Stimulated activated CD8-positive, alpha-beta memory T cell treated with anti-CD3 and anti-CD28 coated beads, Interleukin-4, amount 100 ng/mL, for 4 hours (primary cell): ENCODE results near the gene TSPOAP1.

Experiments used
- DNase-seq, 2 donors: peaks; one replicate each; pipeline ENCODE4 v3.0.0-alpha.2; 2020; ENCODE audit warnings: low read depth in 2 of 2, low spot score in 1 of 2

TSPOAP1 gene

DNA sequence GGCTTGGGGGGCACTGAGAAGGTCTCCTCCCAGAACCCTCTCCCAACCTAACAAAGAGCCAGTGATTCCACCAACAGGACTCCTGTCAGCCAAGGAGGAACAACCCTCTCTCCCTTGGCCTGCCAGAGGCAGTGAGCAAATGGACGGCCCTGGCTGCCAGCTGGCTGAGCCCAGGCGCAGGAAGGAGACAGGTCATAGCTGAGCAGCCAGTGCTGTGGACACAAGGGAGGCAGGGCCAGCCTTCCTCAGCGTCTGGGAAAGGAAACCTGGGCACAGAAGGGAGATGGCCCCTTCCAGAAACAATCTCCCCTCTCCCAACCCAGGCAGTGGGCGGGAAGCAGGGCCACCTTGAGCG, 50.0 kb downstream of the TSPOAP1 start:
- no peak for DNase-seq

DNA sequence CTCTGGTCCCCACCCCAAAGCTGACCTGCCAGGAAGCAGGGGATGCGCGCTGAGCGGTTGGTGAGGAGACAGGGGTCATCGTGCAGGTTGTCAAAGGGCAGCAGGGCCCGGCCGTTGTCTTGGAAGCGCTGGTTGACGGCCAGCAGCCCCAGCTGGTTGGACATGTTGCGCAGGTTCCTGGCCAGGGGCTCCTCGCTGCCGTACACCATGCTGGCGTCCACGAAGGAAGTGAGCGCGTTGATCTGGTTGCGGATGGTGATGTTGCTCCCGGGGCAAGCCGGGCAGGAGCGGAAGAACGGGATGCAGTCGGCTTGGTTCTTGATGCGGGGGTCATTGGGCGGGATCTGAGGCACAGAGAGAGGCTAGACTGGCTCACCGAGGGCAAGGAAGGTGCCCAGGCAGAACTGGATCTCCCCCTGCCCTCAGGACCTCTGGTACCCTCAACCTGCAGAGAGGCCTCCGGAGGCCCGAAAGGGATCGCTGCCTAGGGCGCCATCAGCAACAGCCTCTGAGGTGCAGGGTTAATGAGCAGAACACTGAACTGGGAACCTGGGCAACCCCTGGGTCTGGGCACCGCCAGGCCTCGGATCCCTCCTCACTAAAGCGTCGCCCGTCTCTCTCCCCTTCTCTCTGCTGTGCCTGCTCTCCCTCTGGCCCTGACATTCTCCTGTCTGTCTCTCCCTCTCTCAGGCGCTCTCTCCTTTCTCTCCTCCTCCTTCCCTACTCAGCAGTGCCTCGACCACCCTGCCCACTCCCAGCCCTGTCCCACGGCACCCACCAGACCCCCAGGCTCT, 50.6 kb downstream of the TSPOAP1 start:
- DNase-seq = no peak

DNA sequence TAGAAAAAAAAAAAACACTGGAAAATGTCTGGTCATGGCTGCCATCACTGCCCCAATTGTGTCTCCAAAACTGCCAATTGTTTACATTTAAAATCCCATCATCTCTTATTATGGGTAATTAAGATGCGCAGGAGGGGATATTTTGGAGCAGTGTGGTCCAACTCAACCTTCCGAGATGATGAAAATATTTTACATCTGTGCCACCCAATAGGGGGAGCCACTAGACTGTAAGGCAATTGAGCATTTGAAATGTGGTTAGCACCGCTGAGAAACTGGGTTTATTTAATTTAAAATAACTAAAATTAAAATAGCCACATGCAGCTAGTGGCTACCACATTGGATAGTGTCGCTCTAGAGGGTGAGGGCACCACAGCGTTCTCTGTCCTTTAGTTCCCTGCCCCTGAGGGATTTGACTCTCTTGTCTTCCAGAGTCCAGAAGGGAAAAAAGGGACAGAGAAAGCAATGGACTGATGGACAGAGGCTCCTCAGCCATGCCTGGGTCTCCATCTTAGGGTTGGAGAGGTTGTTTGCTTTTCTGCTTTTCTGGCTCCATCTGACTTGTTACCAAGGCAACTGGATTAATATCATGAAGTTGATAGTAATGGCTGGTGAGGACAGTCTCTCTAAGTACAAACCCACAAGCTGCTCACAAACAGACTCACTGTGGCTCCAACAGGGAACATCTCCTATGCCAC, 51.3 kb downstream of the TSPOAP1 start:
- no peak for DNase-seq

DNA sequence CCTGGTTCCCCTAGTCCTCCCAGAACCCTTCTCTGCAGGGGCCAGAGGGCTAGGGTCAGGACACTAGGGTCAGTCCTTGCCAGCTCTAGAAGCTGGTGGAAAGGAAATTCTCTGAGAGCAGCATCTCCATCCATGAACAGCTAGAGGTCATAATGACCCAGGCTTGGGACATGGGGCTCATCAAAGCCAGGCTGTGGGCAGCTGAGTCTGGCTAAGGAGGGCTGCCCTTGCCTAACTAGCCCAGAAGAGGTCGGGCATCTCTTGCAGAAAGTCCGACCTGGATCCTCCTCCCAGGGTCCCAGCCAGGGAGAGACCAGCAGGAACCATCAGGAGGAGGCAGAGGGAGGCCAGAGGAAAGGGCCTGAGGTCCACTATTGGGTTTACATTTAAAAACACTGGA, 52.2 kb downstream of the TSPOAP1 start:
- no peak for DNase-seq

- no peak for DNase-seq
Observed at GRCh38 chr17:58275417-58275816, 53.2 kb downstream of the TSPOAP1 start.

DNA sequence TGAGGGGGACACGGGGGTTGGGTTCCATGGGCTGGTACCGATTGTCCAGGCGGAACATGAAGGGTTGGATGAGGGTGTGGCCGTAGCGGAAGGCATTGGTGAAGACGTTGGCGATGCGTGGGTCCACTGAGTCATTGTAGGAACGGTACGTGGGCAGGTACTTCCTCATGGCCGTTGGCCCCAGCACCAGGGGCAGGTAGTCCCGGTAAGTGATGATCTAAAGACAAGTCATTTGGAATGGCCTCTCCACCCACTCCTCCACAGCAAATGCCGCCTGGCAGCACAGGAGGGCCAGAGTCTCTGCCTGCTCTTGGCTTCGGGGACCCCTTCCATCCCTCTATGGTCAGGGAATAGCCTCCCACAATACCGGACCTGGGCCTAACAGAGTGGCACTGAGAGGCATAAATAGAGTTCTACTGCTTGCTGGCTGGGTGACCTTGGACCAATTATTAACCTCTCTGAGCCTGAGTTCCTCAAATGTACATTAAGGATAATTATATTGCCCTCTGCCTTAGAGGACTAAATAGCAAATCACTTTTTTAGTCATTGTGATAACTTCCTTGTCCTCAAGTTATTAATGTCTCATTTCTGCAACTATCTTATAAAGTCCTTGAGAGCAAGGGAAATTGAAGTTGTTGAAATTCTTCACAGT, 55.0 kb downstream of the TSPOAP1 start:
- no peak for DNase-seq

- no peak for DNase-seq
Observed at GRCh38 chr17:58272367-58273280, 56.0 kb downstream of the TSPOAP1 start.

DNA sequence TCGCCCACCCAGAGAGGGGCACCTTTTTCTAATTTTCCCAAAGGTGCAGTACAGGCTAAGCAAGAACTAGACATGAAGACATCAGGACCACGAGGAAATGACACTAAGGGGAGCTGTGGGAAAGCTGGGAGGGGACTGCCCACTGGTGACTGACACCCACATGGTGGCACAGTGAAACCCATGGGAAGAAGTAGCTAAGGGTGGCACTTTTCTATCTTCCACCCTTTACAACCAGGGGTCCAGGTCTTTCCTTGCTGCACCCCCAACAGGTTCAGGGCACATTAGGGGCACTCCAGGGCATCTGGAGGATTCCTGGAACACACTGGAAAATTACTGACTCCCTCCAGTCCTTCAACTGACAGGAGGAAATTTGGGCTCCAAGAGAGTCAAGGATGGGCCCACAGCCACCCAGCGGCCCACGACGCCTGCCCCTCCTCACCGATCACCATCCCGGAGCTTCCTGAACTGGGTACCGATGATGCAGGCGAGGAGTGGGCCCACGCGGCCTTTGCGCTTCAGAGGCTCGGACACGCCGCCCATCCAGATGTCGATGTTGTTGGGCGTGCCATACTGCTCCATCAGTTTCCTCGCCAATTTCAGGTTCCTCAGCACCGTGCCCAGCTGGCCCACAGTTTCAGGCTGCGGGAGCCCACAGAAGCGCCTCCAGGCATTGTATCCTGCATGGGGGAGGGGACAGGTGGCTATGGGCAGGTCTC, 57.2 kb downstream of the TSPOAP1 start:
- DNase-seq = no peak

DNA sequence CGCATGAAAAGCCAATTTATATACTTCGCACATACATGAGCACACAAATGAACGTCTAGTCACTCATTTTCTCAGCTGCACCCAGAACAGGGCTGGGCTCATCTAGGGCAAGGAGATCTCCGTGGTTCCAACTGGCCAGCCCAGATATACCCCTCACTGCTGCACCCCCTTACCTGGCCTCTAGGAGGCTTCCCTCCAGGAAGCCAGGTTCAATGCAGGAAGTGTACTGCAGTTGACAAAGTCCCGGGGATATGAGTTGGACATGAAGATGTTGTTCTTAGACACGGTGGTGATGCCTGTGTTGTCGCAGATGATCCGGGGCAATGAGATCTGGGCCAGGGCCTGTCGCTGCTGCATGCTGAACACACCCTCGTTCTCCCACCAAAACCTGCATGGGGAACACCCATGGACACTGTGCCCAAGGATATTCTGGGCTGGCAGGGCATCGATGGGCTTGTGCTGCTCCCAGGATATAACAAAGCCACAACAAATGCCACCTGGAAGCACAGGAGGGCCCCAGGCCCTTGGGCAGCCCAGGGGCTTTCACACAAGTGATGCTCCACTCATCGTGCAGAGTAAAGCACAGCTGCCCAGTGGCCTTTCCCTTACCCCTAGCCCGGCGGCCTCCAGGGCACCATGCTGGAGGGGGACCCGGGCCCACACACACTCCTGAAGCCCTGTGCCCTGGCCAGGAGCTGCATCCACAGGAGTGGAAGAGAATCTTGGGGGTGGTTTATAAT, 57.9 kb downstream of the TSPOAP1 start:
- no peak for DNase-seq

GRCh38 chr17:58269557-58270291, 58.9 kb downstream of the TSPOAP1 start:
- no peak for DNase-seq

- no peak for DNase-seq
Observed at GRCh38 chr17:58268774-58269556, 59.6 kb downstream of the TSPOAP1 start.

GRCh38 chr17:58268326-58268725, 60.3 kb downstream of the TSPOAP1 start:
- no peak for DNase-seq

DNA sequence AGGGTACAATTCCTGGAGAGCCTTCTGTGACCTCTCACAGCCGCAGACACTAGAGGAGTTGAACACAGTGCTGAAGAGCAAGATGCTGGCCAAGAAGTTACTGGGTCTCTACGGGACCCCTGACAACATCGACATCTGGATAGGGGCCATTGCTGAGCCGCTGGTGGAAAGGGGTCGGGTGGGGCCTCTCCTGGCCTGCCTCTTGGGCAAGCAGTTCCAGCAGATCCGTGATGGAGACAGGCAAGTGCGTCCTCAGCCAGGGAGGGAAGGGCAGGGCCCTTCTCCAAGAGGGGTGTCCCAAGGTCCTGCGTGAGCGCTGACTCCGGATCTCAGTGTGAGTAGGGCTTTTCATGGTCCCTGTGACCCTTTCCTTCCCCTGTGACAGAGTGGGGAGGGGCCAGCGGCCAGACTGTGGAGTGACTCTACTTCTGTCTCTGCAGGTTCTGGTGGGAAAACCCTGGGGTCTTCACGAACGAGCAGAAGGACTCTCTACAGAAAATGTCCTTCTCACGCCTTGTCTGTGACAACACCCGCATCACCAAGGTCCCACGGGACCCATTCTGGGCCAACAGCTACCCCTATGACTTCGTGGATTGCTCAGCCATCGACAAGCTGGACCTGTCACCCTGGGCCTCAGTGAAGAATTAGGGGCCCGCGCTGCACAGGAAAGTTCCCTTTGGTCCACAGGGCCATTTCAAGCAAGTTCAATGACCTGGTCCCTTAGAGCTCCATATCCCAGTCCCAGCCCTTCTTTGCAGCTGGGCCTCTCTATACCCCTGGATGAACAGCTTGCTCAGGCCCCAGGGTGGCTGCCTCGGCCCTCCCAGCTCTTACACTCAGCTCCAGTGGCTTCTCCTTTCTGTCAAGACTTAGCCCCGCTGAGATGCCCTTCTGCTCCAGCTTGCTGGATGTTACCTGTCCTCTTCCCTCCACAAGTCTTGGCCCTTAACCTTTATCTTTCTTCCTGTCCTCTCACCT, 61.0 kb downstream of the TSPOAP1 start:
- DNase-seq = no peak

DNA sequence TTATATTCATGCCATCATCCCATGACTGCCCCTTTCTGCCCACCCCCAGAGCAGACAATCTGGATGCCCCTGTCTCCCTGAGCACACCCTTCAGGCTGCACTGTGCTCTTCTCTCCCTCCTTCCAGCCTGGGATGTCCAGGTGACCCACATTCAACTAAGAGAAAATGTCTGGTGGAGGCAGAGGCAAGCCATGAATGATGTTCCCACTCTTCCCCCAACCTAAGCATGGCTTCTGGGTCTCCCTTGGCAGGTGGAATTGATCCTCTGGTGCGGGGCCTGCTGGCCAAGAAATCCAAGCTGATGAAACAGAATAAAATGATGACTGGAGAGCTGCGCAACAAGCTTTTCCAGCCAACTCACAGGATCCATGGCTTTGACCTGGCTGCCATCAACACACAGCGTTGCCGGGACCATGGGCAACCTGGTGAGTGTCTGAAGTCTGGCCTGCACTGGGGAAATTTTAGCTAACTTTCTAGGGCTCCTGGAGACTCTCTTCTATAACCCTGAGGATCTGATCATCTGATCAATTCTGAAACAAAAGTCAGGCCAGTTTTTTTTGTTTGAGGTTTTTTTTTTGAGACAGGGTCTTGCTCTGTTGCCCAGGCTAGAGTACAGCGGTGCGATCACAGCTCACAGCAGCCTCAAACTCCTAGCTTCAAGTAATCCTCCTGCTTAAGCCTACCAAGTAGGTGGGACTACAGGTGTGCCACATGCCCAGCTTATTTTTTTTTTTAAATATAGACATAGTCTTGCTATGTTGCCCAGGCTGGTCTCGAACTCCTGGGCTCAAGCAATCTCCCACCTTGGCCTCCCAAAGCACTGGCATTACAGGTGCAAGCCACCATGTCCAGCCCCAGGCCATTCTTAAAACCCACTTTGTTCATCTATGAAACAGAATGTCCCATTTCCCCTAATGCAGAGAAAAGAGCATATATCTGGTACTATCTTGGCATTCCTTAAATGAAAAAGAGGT, 62.4 kb downstream of the TSPOAP1 start:
- no peak for DNase-seq

- no peak for DNase-seq
Observed at GRCh38 chr17:58265271-58265670, 63.3 kb downstream of the TSPOAP1 start.
